HEK293 (cell line): ENCODE measurements around the gene CCDC142.

Experiments
- GLI2 ChIP-seq: fragments of 450-650 bp; formaldehyde crosslinking; IDR thresholded peaks from 2 replicates; pipeline ENCODE4; 2017; ENCODE audit warnings: missing biosample characterization, missing genetic modification characterization, low read depth, borderline replicate concordance
- KLF10 ChIP-seq: fragments of 450-650 bp; IDR thresholded peaks from 2 replicates; pipeline ENCODE4 v1.5.1; 2018; ENCODE audit warnings: missing biosample characterization, mild to moderate bottlenecking, missing genetic modification characterization
- SALL2 ChIP-seq: fragments of 450-650 bp; formaldehyde crosslinking; IDR thresholded peaks from 2 replicates; pipeline ENCODE4 v1.5.0; 2017; ENCODE audit warnings: missing biosample characterization, mild to moderate bottlenecking, missing genetic modification characterization, borderline replicate concordance
- SCRT1 ChIP-seq: fragments of 450-650 bp; formaldehyde crosslinking; IDR thresholded peaks from 2 replicates; pipeline ENCODE4 v1.5.1; 2016; ENCODE audit warnings: missing biosample characterization, missing genetic modification characterization, borderline replicate concordance
- SP2 ChIP-seq: fragments of 450-650 bp; formaldehyde crosslinking; IDR thresholded peaks from 2 replicates; pipeline ENCODE4 v1.5.1; 2016; ENCODE audit warnings: missing biosample characterization, missing genetic modification characterization
- YY2 ChIP-seq: fragments of 450-650 bp; formaldehyde crosslinking; IDR thresholded peaks from 2 replicates; pipeline ENCODE4 v1.5.1; 2016; ENCODE audit warnings: missing biosample characterization, missing genetic modification characterization
- ZBTB21 ChIP-seq: fragments of 450-650 bp; formaldehyde crosslinking; IDR thresholded peaks from 2 replicates; pipeline ENCODE4 v1.5.1; 2017; ENCODE audit warnings: missing biosample characterization, missing genetic modification characterization
- ZFHX2 ChIP-seq: fragments of 450-650 bp; formaldehyde crosslinking; conservative IDR thresholded peaks from 2 replicates; pipeline ENCODE4 v1.5.1; 2016; ENCODE audit warnings: missing biosample characterization, missing genetic modification characterization
- ZNF112 ChIP-seq: fragments of 450-650 bp; formaldehyde crosslinking; IDR thresholded peaks from 2 replicates; pipeline ENCODE4 v1.5.0; 2017; ENCODE audit warnings: missing biosample characterization, missing genetic modification characterization
- ZNF155 ChIP-seq: fragments of 450-650 bp; formaldehyde crosslinking; IDR thresholded peaks from 2 replicates; pipeline ENCODE4 v1.5.1; 2016; ENCODE audit warnings: missing biosample characterization, missing genetic modification characterization
- ZNF24 ChIP-seq: fragments of 450-650 bp; formaldehyde crosslinking; IDR thresholded peaks from 2 replicates; pipeline ENCODE4 v1.5.1; 2016; ENCODE audit warnings: missing biosample characterization, missing genetic modification characterization
- ZNF248 ChIP-seq: fragments of 450-650 bp; formaldehyde crosslinking; IDR thresholded peaks from 2 replicates; pipeline ENCODE4 v1.5.1; 2017; ENCODE audit warnings: missing biosample characterization, missing genetic modification characterization
- ZNF266 ChIP-seq: fragments of 450-650 bp; formaldehyde crosslinking; IDR thresholded peaks from 2 replicates; pipeline ENCODE4 v1.5.1; 2016; ENCODE audit warnings: missing biosample characterization, missing genetic modification characterization, low read depth
- ZNF501 ChIP-seq: fragments of 450-650 bp; formaldehyde crosslinking; IDR thresholded peaks from 2 replicates; pipeline ENCODE4 v1.5.1; 2016; ENCODE audit warnings: missing biosample characterization, missing genetic modification characterization
- ZNF837 ChIP-seq: fragments of 450-650 bp; formaldehyde crosslinking; IDR thresholded peaks from 2 replicates; pipeline ENCODE4 v1.5.1; 2016; ENCODE audit warnings: missing biosample characterization, missing genetic modification characterization
- TF ChIP-seq, protein P1 (sequence below): fragments of 450-650 bp; formaldehyde crosslinking; IDR thresholded peaks from 2 replicates; pipeline ENCODE4 v1.5.1; 2016; ENCODE audit warnings: missing biosample characterization, missing genetic modification characterization
- TF ChIP-seq, protein P2 (sequence below): fragments of 450-650 bp; formaldehyde crosslinking; IDR thresholded peaks from 2 replicates; pipeline ENCODE4 v1.5.1; 2016; ENCODE audit warnings: missing biosample characterization, missing genetic modification characterization
- TF ChIP-seq, protein P3 (sequence below): fragments of 450-650 bp; formaldehyde crosslinking; IDR thresholded peaks from 2 replicates; pipeline ENCODE4 v1.5.1; 2016; ENCODE audit warnings: missing biosample characterization, missing genetic modification characterization
- TF ChIP-seq, protein P4 (sequence below): fragments of 450-650 bp; formaldehyde crosslinking; IDR thresholded peaks from 2 replicates; pipeline ENCODE4 v1.5.1; 2017; ENCODE audit warnings: missing biosample characterization, mild to moderate bottlenecking, missing genetic modification characterization, moderate library complexity
- TF ChIP-seq, protein P5 (sequence below): fragments of 450-650 bp; formaldehyde crosslinking; IDR thresholded peaks from 2 replicates; pipeline ENCODE4 v1.5.1; 2016; ENCODE audit warnings: missing biosample characterization, missing genetic modification characterization
- TF ChIP-seq, protein P6 (sequence below): fragments of 450-650 bp; formaldehyde crosslinking; IDR thresholded peaks from 2 replicates; pipeline ENCODE4 v1.5.1; 2016; ENCODE audit warnings: missing biosample characterization, missing genetic modification characterization
- TF ChIP-seq, protein P7 (sequence below): fragments of 450-650 bp; formaldehyde crosslinking; IDR thresholded peaks from 2 replicates; pipeline ENCODE4 v1.5.1; 2016; ENCODE audit warnings: missing biosample characterization, missing genetic modification characterization
- TF ChIP-seq, protein P8 (sequence below): fragments of 450-650 bp; formaldehyde crosslinking; IDR thresholded peaks from 2 replicates; pipeline ENCODE4 v1.5.1; 2017; ENCODE audit warnings: missing biosample characterization, missing genetic modification characterization

CCDC142 gene

DNA sequence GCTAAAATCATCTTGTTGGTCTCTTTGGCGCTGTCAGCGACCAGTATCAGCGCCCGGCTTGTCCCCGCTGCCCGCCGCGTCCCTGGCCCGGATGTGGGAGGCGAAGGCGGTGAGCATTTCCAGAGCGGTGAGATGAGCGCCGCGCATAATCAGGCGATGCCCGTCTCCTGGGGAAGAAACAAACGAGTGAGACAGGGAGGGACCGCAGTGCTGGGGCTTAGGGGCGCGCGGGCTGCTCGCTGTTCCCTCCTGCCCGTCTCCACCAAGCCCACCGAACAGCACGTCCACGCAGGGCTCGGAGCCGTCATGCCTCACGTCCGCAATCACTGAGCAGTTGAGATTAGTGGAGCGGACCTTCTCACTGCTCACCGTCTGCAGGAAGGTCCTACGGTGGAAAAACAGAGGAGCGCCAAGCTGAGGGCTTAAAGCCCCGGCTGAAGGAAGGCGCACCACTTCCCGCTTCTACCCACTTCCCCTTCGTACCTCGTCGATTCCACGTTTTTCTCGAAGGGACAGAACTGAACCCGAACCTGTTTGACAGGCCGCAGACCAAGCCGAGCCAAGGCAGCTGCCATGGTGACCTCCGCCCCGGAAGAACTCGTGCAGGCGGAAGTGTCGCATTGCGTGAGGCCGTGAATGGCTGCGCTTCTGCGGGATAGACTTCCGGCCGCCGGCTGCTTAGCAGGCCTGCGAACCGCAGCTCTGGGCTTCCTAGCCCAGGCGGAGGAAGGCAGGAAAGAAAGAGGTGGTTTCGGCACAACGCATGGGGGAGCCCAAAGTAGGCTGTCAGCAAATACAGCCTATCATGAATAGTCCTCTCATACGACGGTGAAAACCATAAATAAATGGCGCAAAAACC lies 10.5 kb downstream of the CCDC142 start, which contains the start of gene MRPL53 (continued):
- TF ChIP-seq GLI2 (tag by site-specific recombination) (no peak), ZNF24 (peak; percentile 45; the same call in 1 of the 2 replicates), SALL2 (tag by site-specific recombination) (no peak), ZFHX2 (peak; percentile 29; the same call in 1 of the 2 replicates), ZNF112 (tag by site-specific recombination) (no peak), ZNF248 (no peak), SCRT1 (tag by site-specific recombination) (peak; percentile 16; the same call in 1 of the 2 replicates), ZNF837 (tag by site-specific recombination) (peak; percentile 82), ZNF501 (tag by site-specific recombination) (peak; percentile 89), KLF10 (tag by site-specific recombination) (no peak), ZBTB21 (tag by site-specific recombination) (peak; percentile 58; the same call in 1 of the 2 replicates), ZNF155 (tag by site-specific recombination) (no peak), ZNF266 (tag by site-specific recombination) (no peak), SP2 (tag by site-specific recombination) (peak; percentile 90), YY2 (tag by site-specific recombination) (peak; percentile 96)
- TF ChIP-seq, protein P1, sequence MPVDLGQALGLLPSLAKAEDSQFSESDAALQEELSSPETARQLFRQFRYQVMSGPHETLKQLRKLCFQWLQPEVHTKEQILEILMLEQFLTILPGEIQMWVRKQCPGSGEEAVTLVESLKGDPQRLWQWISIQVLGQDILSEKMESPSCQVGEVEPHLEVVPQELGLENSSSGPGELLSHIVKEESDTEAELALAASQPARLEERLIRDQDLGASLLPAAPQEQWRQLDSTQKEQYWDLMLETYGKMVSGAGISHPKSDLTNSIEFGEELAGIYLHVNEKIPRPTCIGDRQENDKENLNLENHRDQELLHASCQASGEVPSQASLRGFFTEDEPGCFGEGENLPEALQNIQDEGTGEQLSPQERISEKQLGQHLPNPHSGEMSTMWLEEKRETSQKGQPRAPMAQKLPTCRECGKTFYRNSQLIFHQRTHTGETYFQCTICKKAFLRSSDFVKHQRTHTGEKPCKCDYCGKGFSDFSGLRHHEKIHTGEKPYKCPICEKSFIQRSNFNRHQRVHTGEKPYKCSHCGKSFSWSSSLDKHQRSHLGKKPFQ (tag by site-specific recombination): no peak
- TF ChIP-seq, protein P2, sequence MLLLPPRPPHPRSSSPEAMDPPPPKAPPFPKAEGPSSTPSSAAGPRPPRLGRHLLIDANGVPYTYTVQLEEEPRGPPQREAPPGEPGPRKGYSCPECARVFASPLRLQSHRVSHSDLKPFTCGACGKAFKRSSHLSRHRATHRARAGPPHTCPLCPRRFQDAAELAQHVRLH (tag by site-specific recombination): peak; percentile 66; the same call in 1 of the 2 replicates
- TF ChIP-seq, protein P3, sequence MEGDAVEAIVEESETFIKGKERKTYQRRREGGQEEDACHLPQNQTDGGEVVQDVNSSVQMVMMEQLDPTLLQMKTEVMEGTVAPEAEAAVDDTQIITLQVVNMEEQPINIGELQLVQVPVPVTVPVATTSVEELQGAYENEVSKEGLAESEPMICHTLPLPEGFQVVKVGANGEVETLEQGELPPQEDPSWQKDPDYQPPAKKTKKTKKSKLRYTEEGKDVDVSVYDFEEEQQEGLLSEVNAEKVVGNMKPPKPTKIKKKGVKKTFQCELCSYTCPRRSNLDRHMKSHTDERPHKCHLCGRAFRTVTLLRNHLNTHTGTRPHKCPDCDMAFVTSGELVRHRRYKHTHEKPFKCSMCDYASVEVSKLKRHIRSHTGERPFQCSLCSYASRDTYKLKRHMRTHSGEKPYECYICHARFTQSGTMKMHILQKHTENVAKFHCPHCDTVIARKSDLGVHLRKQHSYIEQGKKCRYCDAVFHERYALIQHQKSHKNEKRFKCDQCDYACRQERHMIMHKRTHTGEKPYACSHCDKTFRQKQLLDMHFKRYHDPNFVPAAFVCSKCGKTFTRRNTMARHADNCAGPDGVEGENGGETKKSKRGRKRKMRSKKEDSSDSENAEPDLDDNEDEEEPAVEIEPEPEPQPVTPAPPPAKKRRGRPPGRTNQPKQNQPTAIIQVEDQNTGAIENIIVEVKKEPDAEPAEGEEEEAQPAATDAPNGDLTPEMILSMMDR (tag by site-specific recombination): no peak; the same call in 1 of the 2 replicates
- TF ChIP-seq, protein P4, sequence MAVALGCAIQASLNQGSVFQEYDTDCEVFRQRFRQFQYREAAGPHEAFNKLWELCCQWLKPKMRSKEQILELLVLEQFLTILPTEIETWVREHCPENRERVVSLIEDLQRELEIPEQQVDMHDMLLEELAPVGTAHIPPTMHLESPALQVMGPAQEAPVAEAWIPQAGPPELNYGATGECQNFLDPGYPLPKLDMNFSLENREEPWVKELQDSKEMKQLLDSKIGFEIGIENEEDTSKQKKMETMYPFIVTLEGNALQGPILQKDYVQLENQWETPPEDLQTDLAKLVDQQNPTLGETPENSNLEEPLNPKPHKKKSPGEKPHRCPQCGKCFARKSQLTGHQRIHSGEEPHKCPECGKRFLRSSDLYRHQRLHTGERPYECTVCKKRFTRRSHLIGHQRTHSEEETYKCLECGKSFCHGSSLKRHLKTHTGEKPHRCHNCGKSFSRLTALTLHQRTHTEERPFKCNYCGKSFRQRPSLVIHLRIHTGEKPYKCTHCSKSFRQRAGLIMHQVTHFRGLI (tag by site-specific recombination): no peak
- TF ChIP-seq, protein P5, sequence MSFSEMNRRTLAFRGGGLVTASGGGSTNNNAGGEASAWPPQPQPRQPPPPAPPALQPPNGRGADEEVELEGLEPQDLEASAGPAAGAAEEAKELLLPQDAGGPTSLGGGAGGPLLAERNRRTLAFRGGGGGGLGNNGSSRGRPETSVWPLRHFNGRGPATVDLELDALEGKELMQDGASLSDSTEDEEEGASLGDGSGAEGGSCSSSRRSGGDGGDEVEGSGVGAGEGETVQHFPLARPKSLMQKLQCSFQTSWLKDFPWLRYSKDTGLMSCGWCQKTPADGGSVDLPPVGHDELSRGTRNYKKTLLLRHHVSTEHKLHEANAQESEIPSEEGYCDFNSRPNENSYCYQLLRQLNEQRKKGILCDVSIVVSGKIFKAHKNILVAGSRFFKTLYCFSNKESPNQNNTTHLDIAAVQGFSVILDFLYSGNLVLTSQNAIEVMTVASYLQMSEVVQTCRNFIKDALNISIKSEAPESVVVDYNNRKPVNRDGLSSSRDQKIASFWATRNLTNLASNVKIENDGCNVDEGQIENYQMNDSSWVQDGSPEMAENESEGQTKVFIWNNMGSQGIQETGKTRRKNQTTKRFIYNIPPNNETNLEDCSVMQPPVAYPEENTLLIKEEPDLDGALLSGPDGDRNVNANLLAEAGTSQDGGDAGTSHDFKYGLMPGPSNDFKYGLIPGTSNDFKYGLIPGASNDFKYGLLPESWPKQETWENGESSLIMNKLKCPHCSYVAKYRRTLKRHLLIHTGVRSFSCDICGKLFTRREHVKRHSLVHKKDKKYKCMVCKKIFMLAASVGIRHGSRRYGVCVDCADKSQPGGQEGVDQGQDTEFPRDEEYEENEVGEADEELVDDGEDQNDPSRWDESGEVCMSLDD (tag by site-specific recombination): no peak
- TF ChIP-seq, protein P6, sequence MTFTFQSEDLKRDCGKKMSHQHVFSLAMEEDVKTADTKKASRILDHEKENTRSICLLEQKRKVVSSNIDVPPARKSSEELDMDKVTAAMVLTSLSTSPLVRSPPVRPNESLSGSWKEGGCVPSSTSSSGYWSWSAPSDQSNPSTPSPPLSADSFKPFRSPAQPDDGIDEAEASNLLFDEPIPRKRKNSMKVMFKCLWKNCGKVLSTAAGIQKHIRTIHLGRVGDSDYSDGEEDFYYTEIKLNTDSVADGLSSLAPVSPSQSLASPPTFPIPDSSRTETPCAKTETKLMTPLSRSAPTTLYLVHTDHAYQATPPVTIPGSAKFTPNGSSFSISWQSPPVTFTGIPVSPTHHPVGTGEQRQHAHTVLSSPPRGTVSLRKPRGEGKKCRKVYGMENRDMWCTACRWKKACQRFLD (tag by site-specific recombination): no peak
- TF ChIP-seq, protein P7, sequence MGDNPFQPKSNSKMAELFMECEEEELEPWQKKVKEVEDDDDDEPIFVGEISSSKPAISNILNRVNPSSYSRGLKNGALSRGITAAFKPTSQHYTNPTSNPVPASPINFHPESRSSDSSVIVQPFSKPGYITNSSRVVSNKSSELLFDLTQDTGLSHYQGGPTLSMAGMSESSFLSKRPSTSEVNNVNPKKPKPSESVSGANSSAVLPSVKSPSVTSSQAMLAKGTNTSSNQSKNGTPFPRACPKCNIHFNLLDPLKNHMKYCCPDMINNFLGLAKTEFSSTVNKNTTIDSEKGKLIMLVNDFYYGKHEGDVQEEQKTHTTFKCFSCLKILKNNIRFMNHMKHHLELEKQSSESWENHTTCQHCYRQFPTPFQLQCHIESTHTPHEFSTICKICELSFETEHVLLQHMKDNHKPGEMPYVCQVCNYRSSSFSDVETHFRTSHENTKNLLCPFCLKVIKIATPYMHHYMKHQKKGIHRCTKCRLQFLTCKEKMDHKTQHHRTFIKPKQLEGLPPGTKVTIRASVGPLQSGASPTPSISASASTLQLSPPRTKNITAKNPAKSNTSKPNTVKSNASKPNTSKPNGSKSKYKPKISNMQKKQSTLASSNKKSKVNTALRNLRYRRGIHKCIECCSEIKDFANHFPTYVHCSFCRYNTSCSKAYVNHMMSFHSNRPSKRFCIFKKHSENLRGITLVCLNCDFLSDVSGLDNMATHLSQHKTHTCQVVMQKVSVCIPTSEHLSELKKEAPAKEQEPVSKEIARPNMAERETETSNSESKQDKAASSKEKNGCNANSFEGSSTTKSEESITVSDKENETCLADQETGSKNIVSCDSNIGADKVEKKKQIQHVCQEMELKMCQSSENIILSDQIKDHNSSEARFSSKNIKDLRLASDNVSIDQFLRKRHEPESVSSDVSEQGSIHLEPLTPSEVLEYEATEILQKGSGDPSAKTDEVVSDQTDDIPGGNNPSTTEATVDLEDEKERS: no peak
- TF ChIP-seq, protein P8, sequence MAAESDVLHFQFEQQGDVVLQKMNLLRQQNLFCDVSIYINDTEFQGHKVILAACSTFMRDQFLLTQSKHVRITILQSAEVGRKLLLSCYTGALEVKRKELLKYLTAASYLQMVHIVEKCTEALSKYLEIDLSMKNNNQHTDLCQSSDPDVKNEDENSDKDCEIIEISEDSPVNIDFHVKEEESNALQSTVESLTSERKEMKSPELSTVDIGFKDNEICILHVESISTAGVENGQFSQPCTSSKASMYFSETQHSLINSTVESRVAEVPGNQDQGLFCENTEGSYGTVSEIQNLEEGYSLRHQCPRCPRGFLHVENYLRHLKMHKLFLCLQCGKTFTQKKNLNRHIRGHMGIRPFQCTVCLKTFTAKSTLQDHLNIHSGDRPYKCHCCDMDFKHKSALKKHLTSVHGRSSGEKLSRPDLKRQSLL (tag by site-specific recombination): no peak
